ENCODE measurements around the gene SEC63.
"Not testable (repeated sequence)": the region's sequence is repeated elsewhere in the genome, so short reads cannot be mapped to it uniquely, and the experiment has no call there.

Gene SEC63

GRCh38 chr6:107860963-107861362 is 97.0 kb downstream of the SEC63 start:
- not testable (repeated sequence) for DNase-seq (ENCODE audit: low spot score)

GRCh38 chr6:107860144-107860543 is 97.9 kb downstream of the SEC63 start:
- not testable (repeated sequence) for DNase-seq (ENCODE audit: low spot score)

- no peak for DNase-seq (ENCODE audit: low spot score)
These were observed 104.8 kb downstream of the SEC63 start for GRCh38 chr6:107853230-107853629.

- DNase-seq (ENCODE audit: low spot score) = no peak
These were observed 108.7 kb downstream of the SEC63 start for GRCh38 chr6:107849325-107849724.

- DNase-seq (ENCODE audit: low spot score) = peak; percentile 67
These were observed 109.9 kb downstream of the SEC63 start for GRCh38 chr6:107847844-107848802.

- no peak for DNase-seq (ENCODE audit: low spot score)
These were observed 111.7 kb downstream of the SEC63 start for GRCh38 chr6:107846262-107846795.

- no peak for DNase-seq (ENCODE audit: low spot score)
These were observed 112.2 kb downstream of the SEC63 start for GRCh38 chr6:107845777-107846176.

- DNase-seq (ENCODE audit: low spot score) = no peak
These were observed 114.6 kb downstream of the SEC63 start for GRCh38 chr6:107843400-107843799.

GRCh38 chr6:107841275-107841670 is 116.7 kb downstream of the SEC63 start:
- DNase-seq (ENCODE audit: low spot score) = no peak

GRCh38 chr6:107840636-107841274 is 117.3 kb downstream of the SEC63 start:
- DNase-seq (ENCODE audit: low spot score) = no peak

GRCh38 chr6:107833136-107833535 is 124.9 kb downstream of the SEC63 start:
- DNase-seq (ENCODE audit: low spot score) = no peak

- no peak for DNase-seq (ENCODE audit: low spot score)
These were observed 125.6 kb downstream of the SEC63 start for GRCh38 chr6:107832151-107833056.

- DNase-seq (ENCODE audit: low spot score) = no peak
These were observed 127.9 kb downstream of the SEC63 start for GRCh38 chr6:107830060-107830459.

- DNase-seq (ENCODE audit: low spot score) = no peak
These were observed 130.5 kb downstream of the SEC63 start for GRCh38 chr6:107827541-107827940.

GRCh38 chr6:107823047-107823557 is 134.9 kb downstream of the SEC63 start:
- no peak for DNase-seq (ENCODE audit: low spot score)

- DNase-seq (ENCODE audit: low spot score) = no peak
These were observed 135.6 kb downstream of the SEC63 start for GRCh38 chr6:107822176-107823046.

- DNase-seq (ENCODE audit: low spot score) = no peak
These were observed 136.4 kb downstream of the SEC63 start for GRCh38 chr6:107821591-107821990.

GRCh38 chr6:107820338-107821261 is 137.4 kb downstream of the SEC63 start:
- DNase-seq (ENCODE audit: low spot score) = peak; percentile 42

GRCh38 chr6:107819964-107820337 is 138.1 kb downstream of the SEC63 start:
- no peak for DNase-seq (ENCODE audit: low spot score)

- no peak for DNase-seq (ENCODE audit: low spot score)
These were observed 138.8 kb downstream of the SEC63 start for GRCh38 chr6:107819217-107819616.

Measured in globus pallidus (tissue), 1 donor.